Right lobe of liver (tissue), 6 donors: ENCODE measurements around the gene IGSF21. TPM values are rescaled to one million over a fixed set of nuclear protein-coding genes. Genes with fewer than 3 reads are reported as not detected.

ENCODE experiments used
- ATAC-seq, 4 donors: fragments of 200-7000 bp; cut with Tn5 transposase; one replicate each; pipeline ENCODE4 v1.9.1; 2020; ENCODE audit warnings: mild to moderate bottlenecking in 4 of 4, moderate library complexity in 4 of 4
- DNase-seq, 3 donors: peaks; one replicate each; pipeline ENCODE4 v3.0.0-alpha.2; 2020
- H3K27ac ChIP-seq, 3 donors: fragments of 200-600 bp; one replicate each; pipeline ENCODE4 v1.8.0; 2022
- H3K27me3 ChIP-seq, 2 donors: fragments of 200-600 bp; one replicate each; pipeline ENCODE4 v1.8.0; 2022
- H3K36me3 ChIP-seq, 4 donors: fragments of 200-600 bp; sonication (generic) in 1 of 4; one replicate each; pipeline versions ENCODE4 v1.5.1 to v1.8.0; 2017 to 2022; ENCODE audit warnings: control low read depth in 1 of 4
- H3K4me1 ChIP-seq, 4 donors: fragments of 200-600 bp; sonication (generic) in 1 of 4; one replicate each; pipeline versions ENCODE4 v1.5.1 to v1.8.0; 2017 to 2022; ENCODE audit warnings: control low read depth in 1 of 4
- H3K4me3 ChIP-seq, 3 donors: fragments of 200-600 bp; one replicate each; pipeline ENCODE4 v1.8.0; 2022
- H3K9me3 ChIP-seq, 4 donors: fragments of 200-600 bp; sonication (generic) in 1 of 4; one replicate each; pipeline versions ENCODE4 v1.5.1 to v1.8.0; 2017 to 2022; ENCODE audit warnings: control low read depth in 1 of 4
- CTCF ChIP-seq, 4 donors: fragments of 200-600 bp in 3 of 4; fragments of 450-650 bp in 1 of 4; IDR thresholded peaks; one replicate each; pipeline versions ENCODE4 v1.5.1 to v1.8.0; 2016 to 2022; ENCODE audit warnings: antibody characterized with exemption in 4 of 4, mild to moderate bottlenecking in 2 of 4
- POLR2A ChIP-seq: fragments of 450-650 bp; IDR thresholded peaks from one replicate; pipeline ENCODE4 v1.6.1; 2017; ENCODE audit warnings: antibody characterized with exemption, mild to moderate bottlenecking
- WGBS: methylation state at CpG from one replicate; pipeline ENCODE4 v1.1.6; 2018; ENCODE audit warnings: low coverage, low lambda C conversion rate; ENCODE audit not compliant: insufficient coverage; ENCODE audit errors: missing lambda C conversion rate; 5-methylcytosine and 5-hydroxymethylcytosine counted together
- intact Hi-C, 2 donors: fragments of 100-400 bp; cut with DNase I; formaldehyde crosslinking; loops; one replicate each; pipeline versions ENCODE4 v1.11.2 to v1.14.1; 2022
- total RNA-seq, 6 experiments: library from RNA; depleted of rRNA in 2 of 6; stranded (reverse); fragments of >200 nt in 2 of 6; fragmentation: NEBNext Ultra II Directional in 3 of 6; extraction: Animal tissue kit (Norgen Biotek cat#: 25700) in 3 of 6; gene quantifications; one replicate each; pipeline versions ENCODE4 v1.1.0 to v1.2.4, GENCODE V29; 2016 to 2023
- donor health status: DM: no; HTN: yes; CAD: no.
- donor health status: DM: no; HTN: no; CAD: no.
- donor health status: DM: no; HTN: no; CAD: no.
- donor health status: DM: no; HTN: yes; CAD: no.
- donor health status: DM: no; HTN: yes; CAD: no.

IGSF21 gene
- total RNA-seq, 6 experiments from 2014 or later: 0.34 to 2.0 (median 0.71) TPM

- TF ChIP-seq CTCF (IDR thresholded peaks at IDR 0.05) (no peak), POLR2A (no peak)
- intact Hi-C loops: no loop called here
- H3K4me3 ChIP-seq: no peak overlapping the region
- no peaks in the 10 kb centered on the region for H3K4me1 ChIP-seq
- DNase-seq: no peak
- WGBS: 9% methylated on average over 2 of the region's 2 CpGs
- no peak overlapping the region for H3K27ac ChIP-seq
- no peak for ATAC-seq
- H3K9me3 ChIP-seq: no peaks in the 10 kb centered on the region
- no peaks in the 10 kb centered on the region for H3K27me3 ChIP-seq
- H3K36me3 ChIP-seq: no peaks in the 10 kb centered on the region
These were observed 276.9 kb downstream of the IGSF21 start for GRCh38 chr1:18384471-18384870.

GRCh38 chr1:18385239-18385790 is 277.7 kb downstream of the IGSF21 start:
- TF ChIP-seq POLR2A: no peak
- no peak for TF ChIP-seq CTCF (IDR thresholded peaks at IDR 0.05)
- no peaks in the 10 kb centered on the region for H3K4me1 ChIP-seq
- intact Hi-C loops: no loop called here
- no peaks in the 10 kb centered on the region for H3K36me3 ChIP-seq
- ATAC-seq: peak; percentile 36 to 85 (median 48)
- H3K9me3 ChIP-seq: no peaks in the 10 kb centered on the region
- H3K27me3 ChIP-seq: no peaks in the 10 kb centered on the region
- peak in 1 of 3 donors; percentile 29 for DNase-seq
- H3K4me3 ChIP-seq: no peak overlapping the region
- 42% methylated on average over 9 of the region's 9 CpGs for WGBS
- H3K27ac ChIP-seq: no peak overlapping the region

- no peaks in the 10 kb centered on the region for H3K4me1 ChIP-seq
- TF ChIP-seq POLR2A (no peak), CTCF (IDR thresholded peaks at IDR 0.05) (no peak)
- no peak overlapping the region for H3K27ac ChIP-seq
- intact Hi-C loops: no loop called here
- no peak for DNase-seq
- 79% methylated on average over 2 of the region's 5 CpGs for WGBS
- no peak for ATAC-seq
- no peaks in the 10 kb centered on the region for H3K36me3 ChIP-seq
- H3K4me3 ChIP-seq: no peak overlapping the region
- H3K27me3 ChIP-seq: no peaks in the 10 kb centered on the region
- H3K9me3 ChIP-seq: no peaks in the 10 kb centered on the region
These were observed 279.0 kb downstream of the IGSF21 start for GRCh38 chr1:18386591-18386990.

- H3K4me1 ChIP-seq: no peaks in the 10 kb centered on the region
- no peaks in the 10 kb centered on the region for H3K36me3 ChIP-seq
- TF ChIP-seq POLR2A (no peak), CTCF (IDR thresholded peaks at IDR 0.05) (no peak)
- intact Hi-C loops: no loop called here
- no peaks in the 10 kb centered on the region for H3K9me3 ChIP-seq
- ATAC-seq (no peak), DNase-seq (no peak)
- no peak overlapping the region for H3K4me3 ChIP-seq
- H3K27ac ChIP-seq: no peak overlapping the region
- 80% methylated on average over 1 of the region's 6 CpGs for WGBS
- no peaks in the 10 kb centered on the region for H3K27me3 ChIP-seq
These were observed 279.7 kb downstream of the IGSF21 start for GRCh38 chr1:18387307-18387706.

GRCh38 chr1:18390953-18391352 is 283.4 kb downstream of the IGSF21 start:
- intact Hi-C loops: no loop called here
- TF ChIP-seq POLR2A (no peak), CTCF (IDR thresholded peaks at IDR 0.05) (no peak)
- 70% methylated on average over 7 of the region's 11 CpGs for WGBS
- no peak overlapping the region for H3K27ac ChIP-seq
- H3K27me3 ChIP-seq: no peaks in the 10 kb centered on the region
- H3K36me3 ChIP-seq: no peaks in the 10 kb centered on the region
- no peaks in the 10 kb centered on the region for H3K9me3 ChIP-seq
- H3K4me1 ChIP-seq: no peaks in the 10 kb centered on the region
- no peak overlapping the region for H3K4me3 ChIP-seq
- ATAC-seq: no peak
- DNase-seq: no peak
